Bronchial epithelial cell (primary cell): ENCODE results near the gene PLEKHA7. TPM values are rescaled to one million over a fixed set of nuclear protein-coding genes. Genes with fewer than 3 reads are reported as not detected.

Experiments
- DNase-seq: peaks from one replicate; pipeline ENCODE4 v3.0.0-alpha.2; 2010; ENCODE audit warnings: low read depth
- FAIRE-seq: peaks from 2 replicates; lab custom pipeline; 2011; peaks lifted over from hg19 to GRCh38; lab: Jason Lieb, UNC
- H3K27me3 ChIP-seq: 2 replicates; pipeline ENCODE4 v1.5.1; 2011; ENCODE audit warnings: low read length; ENCODE audit not compliant: control insufficient read depth, insufficient read depth
- H3K36me3 ChIP-seq: 2 replicates; pipeline ENCODE4 v1.5.1; 2011; ENCODE audit warnings: low read length; ENCODE audit not compliant: control insufficient read depth, insufficient read depth
- H3K4me3 ChIP-seq: 2 replicates; pipeline ENCODE4 v1.5.1; 2011; ENCODE audit warnings: mild to moderate bottlenecking, low read depth, low read length, control low read depth
- CTCF ChIP-seq: IDR thresholded peaks from 2 replicates; pipeline ENCODE4 v1.5.1; 2011; ENCODE audit warnings: mild to moderate bottlenecking, moderate library complexity, low read length, control low read depth, inconsistent platforms; ENCODE audit not compliant: insufficient read depth, severe bottlenecking
- total RNA-seq: library from RNA; depleted of rRNA; stranded (reverse); fragments of >200 nt; gene quantifications from 2 replicates; pipeline ENCODE4 v1.2.1, GENCODE V29; 2014

Gene PLEKHA7
- total RNA-seq, 1 donor from 2014 or later = 2.4 TPM

GRCh38 chr11:16804104-16804947, 209.9 kb downstream of the PLEKHA7 start:
- no peak for TF ChIP-seq CTCF
- DNase-seq (no peak), FAIRE-seq (peak; percentile 70)
- Histone ChIP-seq H3K27me3 (no peaks in the 10 kb centered on the region), H3K4me3 (no peak overlapping the region), H3K36me3 (no peaks in the 10 kb centered on the region)

- FAIRE-seq (no peak), DNase-seq (no peak)
- no peaks in the 10 kb centered on the region for H3K27me3 ChIP-seq
- H3K4me3 ChIP-seq = no peak overlapping the region
- TF ChIP-seq CTCF = no peak
- H3K36me3 ChIP-seq = no peaks in the 10 kb centered on the region
These were observed 212.8 kb downstream of the PLEKHA7 start for GRCh38 chr11:16801288-16801980.

- Histone ChIP-seq H3K36me3 (no peaks in the 10 kb centered on the region), H3K27me3 (no peaks in the 10 kb centered on the region), H3K4me3 (no peak overlapping the region)
- no peak for DNase-seq
- TF ChIP-seq CTCF = no peak
- FAIRE-seq = no peak
These were observed 213.8 kb downstream of the PLEKHA7 start for GRCh38 chr11:16800382-16800781.

- Histone ChIP-seq H3K36me3 (no peaks in the 10 kb centered on the region), H3K4me3 (no peak overlapping the region), H3K27me3 (no peaks in the 10 kb centered on the region)
- no peak for FAIRE-seq
- no peak for DNase-seq
- TF ChIP-seq CTCF = no peak
These were observed 214.3 kb downstream of the PLEKHA7 start for GRCh38 chr11:16799890-16800289.

- DNase-seq (no peak), FAIRE-seq (no peak)
- Histone ChIP-seq H3K36me3 (no peaks in the 10 kb centered on the region), H3K27me3 (no peaks in the 10 kb centered on the region), H3K4me3 (no peak overlapping the region)
- TF ChIP-seq CTCF = no peak
These were observed 215.0 kb downstream of the PLEKHA7 start for GRCh38 chr11:16799221-16799620.
